GM23338 (cell line): Measurements from ENCODE around the gene TMEM154. TPM values are rescaled to one million over a fixed set of nuclear protein-coding genes. Genes with fewer than 3 reads are reported as not detected.

Experiments used
- ATAC-seq: fragments of 200-7000 bp; cut with Tn5 transposase; 3 replicates; pipeline ENCODE4 v1.9.1; 2020
- DNase-seq: peaks from one replicate; pipeline ENCODE4 v3.0.0-alpha.2; 2015; ENCODE audit warnings: low spot score
- H2AFZ ChIP-seq: fragments of 200-600 bp; sonication (generic); 2 replicates; pipeline ENCODE4 v1.8.0; 2016; ENCODE audit warnings: antibody characterized with exemption, mild to moderate bottlenecking, moderate library complexity
- H3F3A ChIP-seq: fragments of 200-600 bp; sonication (generic); replicated peaks from 2 replicates; pipeline ENCODE4 v1.8.0; 2017; ENCODE audit warnings: antibody characterized with exemption, mixed run types, low read depth
- H3K27ac ChIP-seq: fragments of 200-600 bp; sonication (generic); 2 replicates; pipeline ENCODE4 v1.6.1; 2016; ENCODE audit warnings: low read depth
- H3K27me3 ChIP-seq: fragments of 200-600 bp; sonication (generic); 2 replicates; pipeline ENCODE4 v1.8.0; 2016; ENCODE audit warnings: mild to moderate bottlenecking, mixed run types, moderate library complexity; ENCODE audit not compliant: insufficient read depth
- H3K36me3 ChIP-seq: fragments of 200-600 bp; sonication (generic); 2 replicates; pipeline ENCODE4 v1.8.0; 2016; ENCODE audit warnings: mild to moderate bottlenecking; ENCODE audit not compliant: insufficient read depth
- H3K4me1 ChIP-seq: fragments of 200-600 bp; sonication (generic); 2 replicates; pipeline ENCODE4 v1.8.0; 2016; ENCODE audit warnings: mild to moderate bottlenecking, moderate library complexity; ENCODE audit not compliant: insufficient read depth
- H3K4me2 ChIP-seq: fragments of 200-600 bp; sonication (generic); 2 replicates; pipeline ENCODE4 v1.7.1; 2017; ENCODE audit warnings: mixed run types
- H3K4me3 ChIP-seq: fragments of 200-600 bp; sonication (generic); 2 replicates; pipeline ENCODE4 v1.6.1; 2016; ENCODE audit warnings: mixed run types
- H3K79me2 ChIP-seq: fragments of 200-600 bp; sonication (generic); replicated peaks from 2 replicates; pipeline ENCODE4 v1.8.0; 2017; ENCODE audit warnings: mild to moderate bottlenecking; ENCODE audit not compliant: insufficient read depth
- H3K9me2 ChIP-seq: fragments of 200-600 bp; sonication (generic); 2 replicates; pipeline ENCODE4 v1.8.0; 2017; ENCODE audit not compliant: insufficient read depth
- H4K20me1 ChIP-seq: fragments of 200-600 bp; sonication (generic); replicated peaks from 2 replicates; pipeline ENCODE4 v1.8.0; 2017; ENCODE audit warnings: mild to moderate bottlenecking; ENCODE audit not compliant: insufficient read depth
- H3K27ac Mint-ChIP-seq: 2 replicates; pipeline ENCODE4 v1.8.0; 2020; ENCODE audit warnings: inconsistent platforms, mild to moderate bottlenecking, moderate library complexity, mixed read lengths
- H3K27me3 Mint-ChIP-seq: 3 replicates; pipeline ENCODE4 v1.8.0; 2022; ENCODE audit warnings: low read depth, mild to moderate bottlenecking, moderate library complexity, mixed read lengths, inconsistent platforms; ENCODE audit not compliant: insufficient read depth, poor library complexity
- H3K36me3 Mint-ChIP-seq: 3 replicates; pipeline ENCODE4 v1.8.0; 2021; ENCODE audit warnings: low read depth, mild to moderate bottlenecking, inconsistent platforms, moderate library complexity, mixed read lengths
- H3K4me1 Mint-ChIP-seq: 3 replicates; pipeline ENCODE4 v1.8.0; 2020; ENCODE audit warnings: mild to moderate bottlenecking, inconsistent platforms, mixed read lengths
- H3K4me3 Mint-ChIP-seq: 3 replicates; pipeline ENCODE4 v1.8.0; 2021; ENCODE audit warnings: moderate library complexity, mild to moderate bottlenecking, inconsistent platforms, mixed read lengths
- H3K9me3 Mint-ChIP-seq: 3 replicates; pipeline ENCODE4 v1.8.0; 2020; ENCODE audit warnings: moderate library complexity, mild to moderate bottlenecking, inconsistent platforms, mixed read lengths
- CTCF ChIP-seq, 2 experiments: fragments of 200-600 bp in 1 of 2; sonication (generic) in 1 of 2; conservative IDR thresholded peaks; 2 replicates each; pipeline versions ENCODE4 v1.5.1 to v1.6.1; 2016 to 2017; ENCODE audit warnings: antibody characterized with exemption in 2 of 2, low read depth in 2 of 2, mild to moderate bottlenecking in 2 of 2, moderate library complexity in 1 of 2
- EZH2phosphoT487 ChIP-seq: fragments of 200-600 bp; sonication (generic); IDR thresholded peaks from one replicate; pipeline ENCODE4 v1.8.1; 2018; ENCODE audit warnings: antibody characterized with exemption; ENCODE audit not compliant: unreplicated experiment
- NANOG ChIP-seq: IDR thresholded peaks from 2 replicates; pipeline ENCODE4 v1.6.1; 2016; ENCODE audit warnings: antibody characterized with exemption, borderline replicate concordance
- POLR2AphosphoS5 ChIP-seq: IDR thresholded peaks from 2 replicates; pipeline ENCODE4 v1.6.1; 2016; ENCODE audit warnings: antibody characterized with exemption, low read depth
- REST ChIP-seq: IDR thresholded peaks from one replicate; pipeline ENCODE4 v1.6.1; 2018; ENCODE audit warnings: antibody characterized with exemption; ENCODE audit not compliant: unreplicated experiment
- STAT1 ChIP-seq: IDR thresholded peaks from one replicate; pipeline ENCODE4 v1.6.1; 2016; ENCODE audit warnings: antibody characterized with exemption; ENCODE audit not compliant: unreplicated experiment
- ZNF114 ChIP-seq: fragments of 250-450 bp; sonication (Bioruptor Pico); IDR thresholded peaks from 2 replicates; pipeline ENCODE4 v1.5.0; 2020; ENCODE audit warnings: mild to moderate bottlenecking, moderate library complexity
- ZNF462 ChIP-seq: fragments of 250-450 bp; sonication (Bioruptor Pico); IDR thresholded peaks from 2 replicates; pipeline ENCODE4 v1.5.0; 2020; ENCODE audit warnings: mild to moderate bottlenecking, moderate library complexity
- polyA plus RNA-seq: library from polyadenylated mRNA; unstranded; fragments of >200 nt; fragmentation: Nextera tagmentation; extraction: Ambion mirVana; gene quantifications from 2 replicates; pipeline ENCODE4 v1.2.1, GENCODE V29; 2016
- total RNA-seq: library from RNA; depleted of rRNA; stranded (reverse); fragments of >200 nt; shearing (Covaris generic); gene quantifications from 2 replicates; pipeline ENCODE4 v1.2.3, GENCODE V29; 2014

TMEM154 gene
- total and polyA plus RNA-seq, 2 experiments from 2014 or later: 1.0 to 1.7 TPM

GRCh38 chr4:152587127-152587526 is 92.7 kb downstream of the TMEM154 start:
- Mint-ChIP-seq H3K27me3 (peaks cover 2% of the 10 kb centered on the region), H3K4me1 (peaks cover 18% of the 10 kb centered on the region), H3K36me3 (no peaks in the 10 kb centered on the region), H3K9me3 (peaks cover 5% of the 10 kb centered on the region; the same call in 1 of the 3 replicates), H3K27ac (no peak overlapping the region), H3K4me3 (no peak overlapping the region)
- Histone ChIP-seq H3K4me3 (no peak overlapping the region), H4K20me1 (no peaks in the 10 kb centered on the region), H3K27me3 (no peaks in the 10 kb centered on the region), H3K27ac (no peak overlapping the region), H3K36me3 (no peaks in the 10 kb centered on the region), H3K9me2 (no peaks in the 10 kb centered on the region), H3K79me2 (no peaks in the 10 kb centered on the region), H2AFZ (no peak overlapping the region), H3F3A (no peaks in the 10 kb centered on the region), H3K4me1 (0 out of 2 replicates have a peak, but pooled peaks cover 4% of the 10 kb centered on the region), H3K4me2 (no peak overlapping the region)
- no peak for DNase-seq
- TF ChIP-seq EZH2phosphoT487: no peak
- no peak for ATAC-seq

GRCh38 chr4:152586668-152587067 is 93.1 kb downstream of the TMEM154 start:
- Histone ChIP-seq H3K9me2 (no peaks in the 10 kb centered on the region), H3K36me3 (no peaks in the 10 kb centered on the region), H3K4me1 (0 out of 2 replicates have a peak, but pooled peaks cover 2% of the 10 kb centered on the region), H3K79me2 (no peaks in the 10 kb centered on the region), H3K27me3 (no peaks in the 10 kb centered on the region), H2AFZ (no peak overlapping the region), H3K27ac (no peak overlapping the region), H4K20me1 (no peaks in the 10 kb centered on the region), H3K4me3 (no peak overlapping the region), H3K4me2 (no peak overlapping the region), H3F3A (no peaks in the 10 kb centered on the region)
- DNase-seq (no peak), ATAC-seq (no peak)
- H3K27me3 Mint-ChIP-seq: peaks cover 2% of the 10 kb centered on the region
- H3K4me1 Mint-ChIP-seq: peaks cover 16% of the 10 kb centered on the region
- no peak overlapping the region for H3K27ac Mint-ChIP-seq
- no peak overlapping the region for H3K4me3 Mint-ChIP-seq
- no peak for TF ChIP-seq NANOG
- TF ChIP-seq POLR2AphosphoS5: no peak
- TF ChIP-seq CTCF (conservative IDR thresholded peaks at IDR 0.05; ENCODE audit: low read depth in 2 of 2): no peak
- no peak for TF ChIP-seq ZNF114 (CRISPR knock-in tag)
- TF ChIP-seq ZNF462 (CRISPR knock-in tag): no peak
- TF ChIP-seq REST: no peak
- TF ChIP-seq STAT1: no peak
- peaks cover 5% of the 10 kb centered on the region; the same call in 1 of the 3 replicates for H3K9me3 Mint-ChIP-seq
- H3K36me3 Mint-ChIP-seq: no peaks in the 10 kb centered on the region
